CD8-positive, alpha-beta memory T cell (primary cell): ENCODE results near the gene IQCK. TPM values are rescaled to one million over a fixed set of nuclear protein-coding genes. Genes with fewer than 3 reads are reported as not detected.

Source experiments
- CTCF ChIA-PET: fragments of 350-600 bp; sonication (Branson Sonifier 250); formaldehyde crosslinking; loops from one replicate; lab custom pipeline; 2021; ENCODE audit warnings: antibody characterized with exemption; lab: Charles Lee
- POLR2A ChIA-PET: fragments of 350-600 bp; sonication (Branson Sonifier 250); formaldehyde crosslinking; loops from one replicate; lab custom pipeline; 2021; ENCODE audit warnings: antibody characterized with exemption; lab: Charles Lee
- DNase-seq, 5 donors: peaks; one replicate each; pipeline versions ENCODE4 v3.0.0 to v3.0.0-alpha.2; 2020 to 2022; ENCODE audit warnings: mixed read lengths in 1 of 5
- H3K27ac ChIP-seq: one replicate; pipeline ENCODE4 v1.7.0; 2013; ENCODE audit warnings: low read depth, mild to moderate bottlenecking, low read length, moderate library complexity
- H3K27me3 ChIP-seq: 2 replicates; pipeline ENCODE4 v1.7.0; 2013; ENCODE audit warnings: low read length, mild to moderate bottlenecking; ENCODE audit not compliant: insufficient read depth, poor library complexity, severe bottlenecking
- H3K36me3 ChIP-seq: 2 replicates; pipeline ENCODE4 v1.7.0; 2013; ENCODE audit warnings: mild to moderate bottlenecking, low read length, moderate library complexity; ENCODE audit not compliant: insufficient read depth
- H3K4me1 ChIP-seq: 2 replicates; pipeline ENCODE4 v1.7.0; 2013; ENCODE audit warnings: mild to moderate bottlenecking, low read length, moderate library complexity; ENCODE audit not compliant: insufficient read depth
- H3K4me3 ChIP-seq: 2 replicates; pipeline ENCODE4 v1.7.0; 2013; ENCODE audit warnings: mild to moderate bottlenecking, low read length
- H3K9me3 ChIP-seq: 2 replicates; pipeline ENCODE4 v1.7.0; 2013; ENCODE audit warnings: mild to moderate bottlenecking, low read length
- H3K27ac Mint-ChIP-seq, 8 donors: one replicate each; pipeline ENCODE4 v1.8.0; 2020 to 2021; ENCODE audit warnings: mixed read lengths in 8 of 8, mild to moderate bottlenecking in 6 of 8, inconsistent platforms in 3 of 8, moderate library complexity in 3 of 8
- H3K27me3 Mint-ChIP-seq, 2 donors: one replicate each; pipeline ENCODE4 v1.8.0; 2020 to 2021; ENCODE audit warnings: mixed read lengths in 2 of 2, mild to moderate bottlenecking in 1 of 2, moderate library complexity in 1 of 2
- H3K36me3 Mint-ChIP-seq, 3 donors: one replicate each; pipeline ENCODE4 v1.8.0; 2020 to 2021; ENCODE audit warnings: mixed read lengths in 3 of 3, inconsistent platforms in 1 of 3, mild to moderate bottlenecking in 1 of 3
- H3K4me1 Mint-ChIP-seq, 3 donors: one replicate each; pipeline ENCODE4 v1.8.0; 2020 to 2021; ENCODE audit warnings: mixed read lengths in 3 of 3, inconsistent platforms in 1 of 3, mild to moderate bottlenecking in 1 of 3
- H3K4me3 Mint-ChIP-seq, 7 donors: one replicate each; pipeline ENCODE4 v1.8.0; 2020 to 2021; ENCODE audit warnings: mixed read lengths in 7 of 7, mild to moderate bottlenecking in 6 of 7, moderate library complexity in 4 of 7, inconsistent platforms in 2 of 7
- H3K9me3 Mint-ChIP-seq, 5 donors: one replicate each; pipeline ENCODE4 v1.8.0; 2020 to 2022; ENCODE audit warnings: mixed read lengths in 5 of 5, mild to moderate bottlenecking in 3 of 5, moderate library complexity in 2 of 5, inconsistent platforms in 1 of 5
- polyA plus RNA-seq: library from polyadenylated mRNA; unstranded; fragments of 300-500 nt; fragmentation: Illumina TruSeq; gene quantifications from one replicate; pipeline ENCODE4 v1.2.3, GENCODE V29; 2021
- total RNA-seq, 2 experiments: library from RNA; stranded (reverse); gene quantifications; one replicate each; pipeline ENCODE4 v1.2.3, GENCODE V29; 2021

Gene IQCK
- total and polyA plus RNA-seq, 3 experiments from 2014 or later: 1.9 to 3.8 (median 2.6) TPM

DNA sequence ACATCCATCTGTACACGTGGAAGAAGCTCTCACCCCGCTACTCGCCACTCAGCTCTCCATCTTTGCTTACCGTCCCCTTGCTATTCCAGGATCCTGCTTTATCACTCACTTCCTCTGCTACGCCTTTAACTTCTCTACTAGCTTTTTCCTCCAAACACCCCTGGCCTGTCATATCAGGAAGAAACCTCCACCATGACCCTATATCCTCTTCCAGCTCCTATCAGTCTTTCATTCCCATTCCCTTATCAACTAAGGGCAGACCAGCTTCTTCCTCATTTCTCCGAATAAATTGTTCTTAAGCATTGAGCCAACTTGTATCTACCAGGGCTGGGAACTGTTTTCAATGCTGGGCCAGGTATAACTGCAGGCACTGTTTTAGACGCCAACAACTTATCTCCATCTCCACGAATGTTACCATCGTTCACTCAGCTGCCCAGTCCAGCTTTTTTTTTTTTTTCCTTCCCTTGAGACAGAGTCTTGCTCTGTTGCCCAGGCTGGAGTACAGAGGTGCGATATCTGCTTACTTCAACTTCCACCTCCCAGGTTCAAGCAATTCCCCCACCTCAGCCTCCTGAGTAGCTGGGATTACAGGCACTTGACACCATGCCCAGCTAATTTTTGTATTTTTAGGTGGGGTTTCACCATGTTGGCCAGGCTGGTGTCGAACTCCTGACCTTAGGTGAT lies 4.3 kb downstream of the IQCK start:
- H3K4me1 ChIP-seq: peaks cover 6% of the 10 kb centered on the region
- H3K27me3 Mint-ChIP-seq: no peaks in the 10 kb centered on the region
- H3K4me3 Mint-ChIP-seq: peak overlapping the region in 1 of 7 donors; percentile 57
- no peak for DNase-seq
- no peaks in the 10 kb centered on the region for H3K36me3 ChIP-seq
- H3K9me3 Mint-ChIP-seq: no peaks in the 10 kb centered on the region
- ChIA-PET POLR2A (no interaction called here), CTCF (interaction anchor here (1.0 kb wide), 1 partner anchor 167 kb away, joined by 4 read pairs; the partner anchor contains the start of gene VPS35L)
- peaks cover 8 to 15% (median 12%) of the 10 kb centered on the region in 3 donors for H3K4me1 Mint-ChIP-seq
- H3K27me3 ChIP-seq: no peaks in the 10 kb centered on the region
- H3K4me3 ChIP-seq: no peak overlapping the region
- no peaks in the 10 kb centered on the region for H3K9me3 ChIP-seq
- H3K27ac ChIP-seq: no peak overlapping the region
- H3K36me3 Mint-ChIP-seq: peaks cover 0 to 7% (median 0%) of the 10 kb centered on the region in 3 donors
- peak overlapping the region in 2 of 8 donors; percentile 21 to 26 for H3K27ac Mint-ChIP-seq

DNA sequence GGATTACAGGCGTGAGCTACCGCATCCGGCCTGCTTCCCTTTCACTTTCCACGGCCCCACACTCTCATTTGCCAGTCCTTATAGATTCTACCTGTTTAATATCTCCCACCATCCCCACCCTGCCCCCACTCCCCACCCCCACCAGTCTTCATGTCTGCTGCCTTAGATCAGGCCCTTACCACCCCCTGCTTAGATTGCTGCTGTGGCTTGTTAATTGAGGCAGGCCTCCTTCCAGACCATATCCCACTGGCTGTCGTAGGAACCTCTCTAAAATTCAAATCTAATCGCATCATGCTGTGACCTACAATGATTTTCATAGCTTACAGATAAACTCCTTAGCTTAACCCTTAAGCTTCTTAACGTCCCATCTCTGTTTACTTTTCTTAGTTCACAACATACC lies 4.9 kb downstream of the IQCK start:
- no peak overlapping the region for H3K4me3 ChIP-seq
- Mint-ChIP-seq H3K36me3 (peaks cover 0 to 3% (median 0%) of the 10 kb centered on the region in 3 donors), H3K4me1 (peaks cover 8 to 15% (median 15%) of the 10 kb centered on the region in 3 donors), H3K27me3 (no peaks in the 10 kb centered on the region), H3K27ac (peak overlapping the region in 2 of 8 donors; percentile 21 to 63), H3K4me3 (no peak overlapping the region), H3K9me3 (no peaks in the 10 kb centered on the region)
- DNase-seq: no peak
- CTCF ChIA-PET: interaction anchor here (1.0 kb wide), 1 partner anchor 168 kb away, joined by 4 read pairs; the partner anchor contains the start of gene VPS35L
- POLR2A ChIA-PET: no interaction called here
- peaks cover 6% of the 10 kb centered on the region for H3K4me1 ChIP-seq
- H3K27ac ChIP-seq: no peak overlapping the region
- H3K27me3 ChIP-seq: no peaks in the 10 kb centered on the region
- H3K36me3 ChIP-seq: no peaks in the 10 kb centered on the region
- H3K9me3 ChIP-seq: no peaks in the 10 kb centered on the region

DNA sequence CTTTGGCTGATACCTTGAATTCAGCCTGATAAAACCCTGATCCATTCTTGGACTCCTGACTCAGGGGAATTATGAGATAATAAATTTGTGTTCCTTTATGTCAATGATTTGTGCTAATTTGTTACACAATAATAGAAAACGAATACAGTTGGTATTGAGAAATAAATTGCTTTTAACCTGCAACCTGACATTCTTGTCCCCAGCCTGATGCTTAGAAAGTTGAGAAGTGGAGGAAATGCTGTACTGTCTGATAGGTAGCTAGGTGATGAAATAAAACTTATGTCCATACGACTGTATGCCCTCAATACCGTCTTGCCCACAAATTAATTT lies 10.5 kb downstream of the IQCK start:
- Mint-ChIP-seq H3K36me3 (no peaks in the 10 kb centered on the region), H3K9me3 (no peaks in the 10 kb centered on the region), H3K27me3 (peaks cover 0 to 1% of the 10 kb centered on the region in 2 donors), H3K27ac (no peak overlapping the region), H3K4me3 (no peak overlapping the region), H3K4me1 (peaks cover 6 to 13% (median 12%) of the 10 kb centered on the region in 3 donors)
- H3K27me3 ChIP-seq: no peaks in the 10 kb centered on the region
- CTCF ChIA-PET: interaction anchor here (0.9 to 1.3 kb wide), 2 partner anchors 10 to 179 kb away, joined by 3 read pairs; partner anchors contain the start of genes IQCK and KNOP1
- H3K4me3 ChIP-seq: no peak overlapping the region
- no peak for DNase-seq
- no peaks in the 10 kb centered on the region for H3K4me1 ChIP-seq
- no peaks in the 10 kb centered on the region for H3K9me3 ChIP-seq
- no peak overlapping the region for H3K27ac ChIP-seq
- H3K36me3 ChIP-seq: no peaks in the 10 kb centered on the region
- POLR2A ChIA-PET: no interaction called here

DNA sequence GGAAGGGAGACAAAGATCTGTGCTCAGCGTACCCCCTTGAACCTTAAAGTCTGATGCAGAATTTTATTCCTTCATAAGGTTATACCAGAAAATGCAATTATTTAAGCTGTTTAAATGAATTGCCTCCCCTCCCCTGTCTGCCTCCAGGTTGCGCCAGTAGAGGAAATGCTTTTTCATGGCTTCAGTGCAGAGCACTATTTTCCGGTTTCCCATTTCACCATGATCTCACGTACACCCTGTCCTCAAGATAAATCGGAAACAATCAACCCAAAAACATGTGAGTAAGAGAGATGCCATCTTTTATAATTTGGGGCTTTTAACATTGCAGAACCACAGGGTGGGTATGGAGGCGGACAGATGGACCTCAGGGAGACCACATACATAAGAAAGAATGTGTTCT lies 15.5 kb downstream of the IQCK start:
- ChIA-PET POLR2A (no interaction called here), CTCF (no interaction called here)
- Histone ChIP-seq H3K4me3 (no peak overlapping the region), H3K27ac (no peak overlapping the region), H3K36me3 (no peaks in the 10 kb centered on the region), H3K9me3 (no peaks in the 10 kb centered on the region), H3K4me1 (no peaks in the 10 kb centered on the region), H3K27me3 (no peaks in the 10 kb centered on the region)
- Mint-ChIP-seq H3K36me3 (peaks cover 0 to 6% (median 2%) of the 10 kb centered on the region in 3 donors), H3K27ac (no peak overlapping the region), H3K9me3 (no peaks in the 10 kb centered on the region), H3K4me3 (no peak overlapping the region), H3K4me1 (peaks cover 1 to 3% (median 3%) of the 10 kb centered on the region in 3 donors), H3K27me3 (peaks cover 0 to 1% of the 10 kb centered on the region in 2 donors)
- no peak for DNase-seq

DNA sequence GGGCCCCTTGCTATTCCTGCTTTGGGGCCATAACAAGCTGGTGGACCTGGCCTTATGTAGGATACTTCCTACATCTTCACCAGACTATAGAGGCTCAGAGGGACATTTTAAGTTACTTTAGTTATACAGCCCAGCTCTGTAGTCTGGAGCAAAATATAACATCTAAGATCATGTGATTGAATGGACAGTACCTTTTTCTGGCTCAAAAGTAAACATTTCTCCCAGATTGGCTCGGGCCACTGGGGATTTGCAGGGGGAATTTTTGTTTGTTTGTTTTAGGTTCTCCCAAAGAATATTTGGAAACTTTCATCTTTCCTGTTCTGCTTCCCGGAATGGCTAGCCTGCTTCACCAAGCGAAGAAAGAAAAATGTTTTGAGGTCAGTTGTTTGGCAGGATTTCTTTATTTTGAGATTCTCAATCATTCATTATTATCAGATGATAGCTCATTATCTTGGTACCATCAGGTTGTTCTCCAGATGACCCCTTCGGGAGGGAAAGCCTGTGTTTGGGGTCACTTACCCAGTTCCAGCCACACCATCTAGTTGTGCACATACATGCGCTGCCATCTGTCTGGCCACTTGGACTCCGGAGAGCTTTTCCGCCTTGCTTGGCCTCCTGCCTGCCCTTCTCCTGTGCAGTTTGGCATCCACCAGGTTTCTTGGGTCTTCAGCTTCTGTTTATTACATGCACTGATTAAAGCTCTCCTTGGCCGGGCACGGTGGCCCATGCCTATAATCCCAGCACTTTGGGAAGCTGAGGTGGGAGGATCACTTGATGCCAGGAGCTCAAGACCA lies 17.2 kb downstream of the IQCK start:
- H3K27ac Mint-ChIP-seq: no peak overlapping the region
- ChIA-PET POLR2A (no interaction called here), CTCF (no interaction called here)
- H3K27me3 Mint-ChIP-seq: peaks cover 0 to 1% of the 10 kb centered on the region in 2 donors
- H3K27me3 ChIP-seq: no peaks in the 10 kb centered on the region
- H3K4me3 ChIP-seq: no peak overlapping the region
- H3K4me1 Mint-ChIP-seq: no peaks in the 10 kb centered on the region
- H3K4me3 Mint-ChIP-seq: no peak overlapping the region
- H3K27ac ChIP-seq: no peak overlapping the region
- H3K4me1 ChIP-seq: no peaks in the 10 kb centered on the region
- H3K9me3 ChIP-seq: no peaks in the 10 kb centered on the region
- no peak for DNase-seq
- peaks cover 0 to 6% (median 3%) of the 10 kb centered on the region in 3 donors for H3K36me3 Mint-ChIP-seq
- no peaks in the 10 kb centered on the region for H3K9me3 Mint-ChIP-seq
- no peaks in the 10 kb centered on the region for H3K36me3 ChIP-seq

DNA sequence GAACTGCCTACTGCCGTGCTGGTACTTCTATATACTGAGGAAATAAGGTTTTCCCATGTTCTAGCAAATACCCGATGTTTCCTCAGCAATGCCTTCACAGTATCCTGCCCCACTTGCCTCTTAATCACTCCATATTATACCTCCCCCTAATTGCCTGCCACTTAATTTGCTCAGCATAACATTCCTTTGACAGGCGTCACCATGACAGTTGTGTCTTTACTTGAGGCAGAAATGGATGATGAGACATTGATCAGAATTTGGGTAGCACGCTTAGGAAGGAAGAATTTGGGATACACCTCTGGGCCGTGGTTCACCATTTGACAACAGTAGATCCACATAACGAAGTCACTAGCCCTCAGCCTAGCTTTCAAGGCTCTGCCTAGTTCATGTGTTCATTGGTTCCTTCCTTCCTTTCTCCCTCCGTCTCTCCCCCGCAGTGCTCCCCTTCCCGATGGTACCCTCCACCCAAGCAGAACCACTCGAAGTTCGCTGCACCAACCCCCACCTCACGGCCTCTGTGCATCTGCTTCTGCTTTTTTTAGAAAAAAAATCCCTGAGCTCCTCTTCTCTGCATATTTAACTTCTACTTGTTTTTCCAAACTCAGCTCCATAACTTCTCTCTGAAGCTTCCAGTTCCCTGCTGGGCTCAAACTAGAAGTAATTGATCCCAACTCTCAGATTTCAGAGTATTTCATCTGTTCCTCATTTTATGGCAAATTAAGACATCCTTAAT lies 19.4 kb downstream of the IQCK start:
- ChIA-PET POLR2A (no interaction called here), CTCF (interaction anchor here (0.7 kb wide), 1 partner anchor 96 kb away, joined by 3 read pairs; no protein-coding TSS in a partner anchor)
- no peak for DNase-seq
- Mint-ChIP-seq H3K4me3 (no peak overlapping the region), H3K27ac (peak overlapping the region in 1 of 8 donors; percentile 11), H3K27me3 (peaks cover 0 to 1% of the 10 kb centered on the region in 2 donors), H3K9me3 (no peaks in the 10 kb centered on the region), H3K36me3 (peaks cover 0 to 6% (median 3%) of the 10 kb centered on the region in 3 donors), H3K4me1 (no peaks in the 10 kb centered on the region)
- no peak overlapping the region for H3K27ac ChIP-seq
- H3K4me1 ChIP-seq: no peaks in the 10 kb centered on the region
- H3K36me3 ChIP-seq: no peaks in the 10 kb centered on the region
- H3K27me3 ChIP-seq: no peaks in the 10 kb centered on the region
- H3K9me3 ChIP-seq: no peaks in the 10 kb centered on the region
- no peak overlapping the region for H3K4me3 ChIP-seq

DNA sequence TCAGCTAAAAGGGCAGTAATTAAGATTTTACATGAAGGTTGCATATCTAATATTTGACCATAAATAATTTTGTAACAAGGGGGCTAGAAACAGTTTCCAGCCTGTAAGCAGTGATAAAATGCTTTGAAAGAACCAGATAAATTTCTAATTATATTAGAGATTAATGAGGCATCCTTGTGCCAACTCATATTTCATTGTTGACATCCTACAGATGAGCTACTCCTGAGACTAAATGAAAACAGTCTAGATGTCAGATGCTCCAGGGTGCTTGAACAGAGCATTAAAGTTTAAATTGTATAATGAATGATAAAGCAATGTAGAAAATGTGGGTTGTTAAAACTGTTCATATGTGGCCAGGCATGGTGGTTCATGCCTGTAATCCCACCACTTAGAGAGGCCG lies 23.3 kb downstream of the IQCK start:
- H3K9me3 ChIP-seq: no peaks in the 10 kb centered on the region
- no peaks in the 10 kb centered on the region for H3K27me3 ChIP-seq
- no peak for DNase-seq
- Mint-ChIP-seq H3K27me3 (peaks cover 0 to 1% of the 10 kb centered on the region in 2 donors), H3K4me3 (no peak overlapping the region), H3K9me3 (no peaks in the 10 kb centered on the region), H3K4me1 (no peaks in the 10 kb centered on the region), H3K27ac (no peak overlapping the region), H3K36me3 (peaks cover 0 to 2% (median 0%) of the 10 kb centered on the region in 3 donors)
- ChIA-PET POLR2A (no interaction called here), CTCF (no interaction called here)
- no peaks in the 10 kb centered on the region for H3K4me1 ChIP-seq
- no peak overlapping the region for H3K27ac ChIP-seq
- H3K4me3 ChIP-seq: no peak overlapping the region
- H3K36me3 ChIP-seq: no peaks in the 10 kb centered on the region
